Progenitor cell of endocrine pancreas (in vitro differentiated cells): Measurements from ENCODE around the gene CBR3. TPM values are rescaled to one million over a fixed set of nuclear protein-coding genes. Genes with fewer than 3 reads are reported as not detected.

Source experiments
- DNase-seq: peaks from one replicate; pipeline ENCODE4 v3.0.0; 2021; ENCODE audit warnings: low spot score; ENCODE audit not compliant: unreplicated experiment
- H3K27ac Mint-ChIP-seq: 2 replicates; pipeline ENCODE4 v1.8.0; 2021; ENCODE audit warnings: mild to moderate bottlenecking, moderate library complexity, mixed read lengths
- H3K27me3 Mint-ChIP-seq: 2 replicates; pipeline ENCODE4 v1.8.0; 2021; ENCODE audit warnings: mixed read lengths
- H3K36me3 Mint-ChIP-seq: 2 replicates; pipeline ENCODE4 v1.8.0; 2022; ENCODE audit warnings: mixed read lengths; ENCODE audit not compliant: insufficient read depth
- H3K4me1 Mint-ChIP-seq: 2 replicates; pipeline ENCODE4 v1.8.0; 2021; ENCODE audit warnings: low read depth, mixed read lengths
- H3K4me3 Mint-ChIP-seq: 2 replicates; pipeline ENCODE4 v1.8.0; 2021; ENCODE audit warnings: low read depth, mild to moderate bottlenecking, moderate library complexity, mixed read lengths
- H3K9me3 Mint-ChIP-seq: 2 replicates; pipeline ENCODE4 v1.8.0; 2021; ENCODE audit warnings: low read depth, mixed read lengths
- total RNA-seq: library from RNA; stranded (reverse); gene quantifications from 2 replicates; pipeline ENCODE4 v1.2.1, GENCODE V29; 2021
- TF ChIP-seq, protein P1 (sequence below): fragments of 200-600 bp; sonication (generic); IDR thresholded peaks from one replicate; pipeline ENCODE4 v1.5.0; 2021; ENCODE audit warnings: antibody characterized with exemption, mild to moderate bottlenecking; ENCODE audit not compliant: unreplicated experiment

Gene CBR3
- total RNA-seq, 1 donor from 2014 or later = not detected

- Mint-ChIP-seq H3K4me1 (no peaks in the 10 kb centered on the region), H3K9me3 (no peaks in the 10 kb centered on the region), H3K36me3 (peaks cover 23% of the 10 kb centered on the region), H3K27me3 (no peaks in the 10 kb centered on the region), H3K27ac (no peak overlapping the region), H3K4me3 (no peak overlapping the region)
- TF ChIP-seq, protein P1, sequence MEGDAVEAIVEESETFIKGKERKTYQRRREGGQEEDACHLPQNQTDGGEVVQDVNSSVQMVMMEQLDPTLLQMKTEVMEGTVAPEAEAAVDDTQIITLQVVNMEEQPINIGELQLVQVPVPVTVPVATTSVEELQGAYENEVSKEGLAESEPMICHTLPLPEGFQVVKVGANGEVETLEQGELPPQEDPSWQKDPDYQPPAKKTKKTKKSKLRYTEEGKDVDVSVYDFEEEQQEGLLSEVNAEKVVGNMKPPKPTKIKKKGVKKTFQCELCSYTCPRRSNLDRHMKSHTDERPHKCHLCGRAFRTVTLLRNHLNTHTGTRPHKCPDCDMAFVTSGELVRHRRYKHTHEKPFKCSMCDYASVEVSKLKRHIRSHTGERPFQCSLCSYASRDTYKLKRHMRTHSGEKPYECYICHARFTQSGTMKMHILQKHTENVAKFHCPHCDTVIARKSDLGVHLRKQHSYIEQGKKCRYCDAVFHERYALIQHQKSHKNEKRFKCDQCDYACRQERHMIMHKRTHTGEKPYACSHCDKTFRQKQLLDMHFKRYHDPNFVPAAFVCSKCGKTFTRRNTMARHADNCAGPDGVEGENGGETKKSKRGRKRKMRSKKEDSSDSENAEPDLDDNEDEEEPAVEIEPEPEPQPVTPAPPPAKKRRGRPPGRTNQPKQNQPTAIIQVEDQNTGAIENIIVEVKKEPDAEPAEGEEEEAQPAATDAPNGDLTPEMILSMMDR = no peak
- no peak for DNase-seq
These were observed 36.5 kb downstream of the CBR3 start for GRCh38 chr21:36171336-36171735.

GRCh38 chr21:36171741-36172331, 37.0 kb downstream of the CBR3 start:
- TF ChIP-seq, protein P1 = no peak
- peaks cover 21% of the 10 kb centered on the region for H3K36me3 Mint-ChIP-seq
- H3K9me3 Mint-ChIP-seq = no peaks in the 10 kb centered on the region
- H3K4me1 Mint-ChIP-seq = no peaks in the 10 kb centered on the region
- H3K4me3 Mint-ChIP-seq = no peak overlapping the region
- DNase-seq = no peak
- no peaks in the 10 kb centered on the region for H3K27me3 Mint-ChIP-seq
- H3K27ac Mint-ChIP-seq = peak overlapping the region; percentile 70

DNA sequence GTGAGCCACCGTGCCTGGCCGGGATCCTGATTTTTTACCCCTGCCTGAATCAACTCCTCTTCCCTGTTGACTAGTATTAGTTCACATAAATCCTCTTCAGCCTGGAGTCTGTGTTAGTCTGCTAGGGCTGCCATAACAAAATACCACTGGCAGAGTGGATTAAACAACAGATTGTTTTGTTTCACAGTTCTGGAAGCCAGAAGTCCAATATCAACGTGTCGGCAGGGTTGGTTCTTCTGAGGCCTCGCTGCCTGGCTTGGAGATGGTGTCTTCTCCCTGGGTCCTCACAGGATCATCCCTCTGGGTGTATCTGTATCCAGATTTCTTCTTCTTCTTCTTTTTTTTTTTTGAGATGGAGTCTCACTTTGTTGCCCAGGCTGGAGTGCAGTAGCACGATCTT, 39.9 kb downstream of the CBR3 start:
- Mint-ChIP-seq H3K27ac (no peak overlapping the region), H3K36me3 (peaks cover 17% of the 10 kb centered on the region), H3K4me3 (no peak overlapping the region), H3K27me3 (no peaks in the 10 kb centered on the region), H3K4me1 (no peaks in the 10 kb centered on the region), H3K9me3 (peaks cover 6% of the 10 kb centered on the region)
- no peak for DNase-seq
- TF ChIP-seq, protein P1 = no peak

GRCh38 chr21:36175771-36176565, 41.1 kb downstream of the CBR3 start:
- DNase-seq = no peak

GRCh38 chr21:36178349-36178748, 43.5 kb downstream of the CBR3 start:
- DNase-seq = no peak
- TF ChIP-seq, protein P1 = no peak
- Mint-ChIP-seq H3K4me3 (no peak overlapping the region), H3K4me1 (no peaks in the 10 kb centered on the region), H3K36me3 (peaks cover 18% of the 10 kb centered on the region), H3K27me3 (no peaks in the 10 kb centered on the region), H3K27ac (no peak overlapping the region), H3K9me3 (peaks cover 6% of the 10 kb centered on the region)

More at GRCh38 chr21:36175771-36176565, 41.1 kb downstream of the CBR3 start:
- Mint-ChIP-seq H3K36me3 (peaks cover 17% of the 10 kb centered on the region), H3K27ac (peak overlapping the region; percentile 49), H3K4me1 (no peaks in the 10 kb centered on the region), H3K27me3 (no peaks in the 10 kb centered on the region), H3K9me3 (peaks cover 6% of the 10 kb centered on the region), H3K4me3 (no peak overlapping the region)
- TF ChIP-seq, protein P1 = no peak
